IMR-90 (cell line): ENCODE measurements around the gene WDR43. TPM values are rescaled to one million over a fixed set of nuclear protein-coding genes. Genes with fewer than 3 reads are reported as not detected.

ENCODE experiments used
- ATAC-seq: fragments of 200-7000 bp; cut with Tn5 transposase; 2 replicates; pipeline ENCODE4 v1.9.1; 2020; ENCODE audit warnings: low read depth, mild to moderate bottlenecking, moderate library complexity
- BruUV-seq: library from RNA; stranded (reverse); fragments of 400-500 nt; replicated peaks from 2 replicates; lab custom pipeline; 2021; lab: Mats Ljungman, UMichigan
- CTCF ChIA-PET: fragments of 300-600 bp; formaldehyde crosslinking; extraction: SDS; loops from one replicate; lab custom pipeline; 2021; ENCODE audit warnings: antibody characterized with exemption; lab: Yijun Ruan, JAX
- POLR2A ChIA-PET: fragments of 300-600 bp; sonication (Branson Sonifier 250); formaldehyde crosslinking; loops from one replicate; lab custom pipeline; 2022; ENCODE audit warnings: antibody characterized with exemption; ENCODE audit not compliant: unreplicated experiment; lab: Charles Lee
- DNase-seq: peaks from one replicate; pipeline ENCODE4 v3.0.0; 2013
- H2AFZ ChIP-seq: replicated peaks from 2 replicates; pipeline ENCODE3; 2013; ENCODE audit warnings: low read length, mild to moderate bottlenecking; ENCODE audit not compliant: poor library complexity
- H2AK5ac ChIP-seq: 2 replicates; pipeline ENCODE4 v1.6.1; 2013; ENCODE audit warnings: low read depth, low read length, inconsistent platforms
- H2AK9ac ChIP-seq: replicated peaks from 2 replicates; pipeline ENCODE3; 2013; ENCODE audit warnings: mild to moderate bottlenecking, low read depth, low read length, moderate library complexity; ENCODE audit not compliant: poor library complexity
- H2BK120ac ChIP-seq: 2 replicates; pipeline ENCODE4 v1.6.1; 2013; ENCODE audit warnings: low read depth, low read length, inconsistent platforms
- H2BK15ac ChIP-seq: 3 replicates; pipeline ENCODE4 v1.6.1; 2013; ENCODE audit warnings: low read depth, low read length, inconsistent platforms
- H2BK20ac ChIP-seq: 2 replicates; pipeline ENCODE4 v1.6.1; 2013; ENCODE audit warnings: low read depth, mild to moderate bottlenecking, inconsistent platforms, low read length, moderate library complexity
- H2BK5ac ChIP-seq: 2 replicates; pipeline ENCODE4 v1.6.1; 2013; ENCODE audit warnings: mild to moderate bottlenecking, low read depth, low read length, inconsistent platforms; ENCODE audit not compliant: poor library complexity, severe bottlenecking
- H3K14ac ChIP-seq: replicated peaks from 2 replicates; pipeline ENCODE4 v1.6.1; 2013; ENCODE audit warnings: low read depth, low read length, inconsistent platforms
- H3K18ac ChIP-seq: 2 replicates; pipeline ENCODE4 v1.6.1; 2013; ENCODE audit warnings: low read depth, low read length, control low read depth
- H3K23ac ChIP-seq: 2 replicates; pipeline ENCODE4 v1.6.1; 2013; ENCODE audit warnings: low read depth, low read length, inconsistent platforms
- H3K27ac ChIP-seq: 2 replicates; pipeline ENCODE4 v1.5.1; 2013; ENCODE audit warnings: mild to moderate bottlenecking, control low read depth, low read length; ENCODE audit not compliant: insufficient read depth
- H3K27me3 ChIP-seq: 2 replicates; pipeline ENCODE4 v1.6.1; 2013; ENCODE audit warnings: low read length; ENCODE audit not compliant: control insufficient read depth, insufficient read depth
- H3K36me3 ChIP-seq: 2 replicates; pipeline ENCODE4 v1.6.1; 2013; ENCODE audit warnings: low read length, mixed read lengths; ENCODE audit not compliant: control insufficient read depth, insufficient read depth
- H3K4ac ChIP-seq: 2 replicates; pipeline ENCODE4 v1.6.1; 2013; ENCODE audit warnings: low read depth, low read length, inconsistent platforms
- H3K4me1 ChIP-seq: 2 replicates; pipeline ENCODE4 v1.6.1; 2013; ENCODE audit warnings: low read length, mixed read lengths; ENCODE audit not compliant: control insufficient read depth, insufficient read depth
- H3K4me2 ChIP-seq: 2 replicates; pipeline ENCODE4 v1.6.1; 2013; ENCODE audit warnings: low read depth, mild to moderate bottlenecking, control low read depth, low read length, moderate library complexity
- H3K4me3 ChIP-seq: 2 replicates; pipeline ENCODE4 v1.5.1; 2013; ENCODE audit warnings: low read depth, mild to moderate bottlenecking, control low read depth, low read length, moderate library complexity; ENCODE audit not compliant: insufficient read depth
- H3K56ac ChIP-seq: 2 replicates; pipeline ENCODE4 v1.6.1; 2013; ENCODE audit warnings: low read length, inconsistent platforms; ENCODE audit not compliant: insufficient read depth; ENCODE audit errors: extremely low read depth
- H3K79me1 ChIP-seq, 2 experiments: 2 replicates each; pipeline ENCODE4 v1.6.1; 2013; ENCODE audit warnings: low read length in 2 of 2, inconsistent platforms in 1 of 2, low read depth in 1 of 2
- H3K9ac ChIP-seq: 2 replicates; pipeline ENCODE4 v1.6.1; 2013; ENCODE audit warnings: low read depth, low read length, control low read depth
- H3K9me1 ChIP-seq: 2 replicates; pipeline ENCODE4 v1.6.1; 2013; ENCODE audit warnings: low read length, inconsistent platforms; ENCODE audit not compliant: insufficient read depth
- H3K9me3 ChIP-seq: 2 replicates; pipeline ENCODE4 v1.6.1; 2013; ENCODE audit warnings: low read length; ENCODE audit not compliant: control insufficient read depth, insufficient read depth
- H4K20me1 ChIP-seq: 2 replicates; pipeline ENCODE4 v1.6.1; 2013; ENCODE audit warnings: low read length, inconsistent platforms; ENCODE audit not compliant: insufficient read depth
- H4K5ac ChIP-seq: 2 replicates; pipeline ENCODE4 v1.6.1; 2013; ENCODE audit warnings: mild to moderate bottlenecking, low read depth, low read length, control low read depth
- H4K8ac ChIP-seq, 2 experiments: 2 replicates each; pipeline ENCODE4 v1.6.1; 2013; ENCODE audit warnings: low read depth in 2 of 2, low read length in 2 of 2, control low read depth in 1 of 2, inconsistent platforms in 1 of 2
- H4K91ac ChIP-seq: 2 replicates; pipeline ENCODE4 v1.6.1; 2013; ENCODE audit warnings: low read depth, low read length, inconsistent platforms; ENCODE audit not compliant: insufficient read depth
- BHLHE40 ChIP-seq: fragments of 150-350 bp; IDR thresholded peaks from 2 replicates; pipeline ENCODE4 v1.6.1; 2016; ENCODE audit warnings: mild to moderate bottlenecking, low read depth, low read length
- CEBPB ChIP-seq: IDR thresholded peaks from 2 replicates; pipeline ENCODE4 v1.6.1; 2012; ENCODE audit warnings: low read depth, low read length, improper control_type of control experiment
- CHD1 ChIP-seq: IDR thresholded peaks from 2 replicates; pipeline ENCODE4 v1.6.1; 2012; ENCODE audit warnings: low read depth, low read length, improper control_type of control experiment
- FOS ChIP-seq: fragments of 150-350 bp; IDR thresholded peaks from 2 replicates; pipeline ENCODE4 v1.6.1; 2016; ENCODE audit warnings: low read depth, low read length
- MAFK ChIP-seq: IDR thresholded peaks from 2 replicates; pipeline ENCODE4 v1.6.1; 2012; ENCODE audit warnings: low read depth, low read length, improper control_type of control experiment
- MAZ ChIP-seq: IDR thresholded peaks from 2 replicates; pipeline ENCODE4 v1.6.1; 2012; ENCODE audit warnings: low read depth, mild to moderate bottlenecking, low read length, improper control_type of control experiment, moderate library complexity, borderline replicate concordance
- MXI1 ChIP-seq: IDR thresholded peaks from 2 replicates; pipeline ENCODE4 v1.6.1; 2012; ENCODE audit warnings: low read depth, mild to moderate bottlenecking, low read length, moderate library complexity, borderline replicate concordance
- NFE2L2 ChIP-seq: fragments of 150-350 bp; IDR thresholded peaks from 2 replicates; pipeline ENCODE4 v1.6.1; 2016; ENCODE audit warnings: low read depth, mild to moderate bottlenecking, low read length
- POLR2A ChIP-seq: IDR thresholded peaks from 2 replicates; pipeline ENCODE4 v1.6.1; 2012; ENCODE audit warnings: mild to moderate bottlenecking, low read depth, low read length
- RAD21 ChIP-seq: IDR thresholded peaks from 2 replicates; pipeline ENCODE4 v1.6.1; 2012; ENCODE audit warnings: low read length, improper control_type of control experiment
- RCOR1 ChIP-seq: IDR thresholded peaks from 2 replicates; pipeline ENCODE4 v1.6.1; 2012; ENCODE audit warnings: mild to moderate bottlenecking, low read length, improper control_type of control experiment; ENCODE audit not compliant: insufficient replicate concordance
- RFX5 ChIP-seq: IDR thresholded peaks from 2 replicates; pipeline ENCODE4 v1.8.0; 2012; ENCODE audit warnings: low read depth, mild to moderate bottlenecking, low read length, moderate library complexity
- SMC3 ChIP-seq: fragments of 150-350 bp; IDR thresholded peaks from 2 replicates; pipeline ENCODE4 v1.6.1; 2016; ENCODE audit warnings: low read depth, mild to moderate bottlenecking, antibody characterized with exemption, low read length, moderate library complexity
- WGBS, 2 experiments: methylation state at CpG; one replicate each; pipeline versions ENCODE4 v1.1.5 to v1.1.7; 2013; ENCODE audit warnings: missing lambda C conversion rate in 2 of 2; ENCODE audit not compliant: insufficient read length in 1 of 2; ENCODE audit errors: extremely low coverage in 2 of 2; 5-methylcytosine and 5-hydroxymethylcytosine counted together
- dilution Hi-C: fragments of 300-500 bp; cut with HindIII; formaldehyde crosslinking; loops from one replicate; pipeline ENCODE4 v1.14.3; 2018; ENCODE audit warnings: low sequenced_read_pairs; ENCODE audit not compliant: unreplicated experiment
- in situ Hi-C: fragments of 300-500 bp; cut with MboI; formaldehyde crosslinking; loops from 3 replicates; pipeline ENCODE4 v1.14.3; 2019; ENCODE audit warnings: low sequenced_read_pairs, inconsistent platforms, mixed read lengths
- intact Hi-C: fragments of 100-400 bp; cut with micrococcal nuclease; formaldehyde crosslinking; loops from 2 replicates; pipeline ENCODE4 v1.10.0; 2022
- polyA plus RNA-seq, 3 experiments: library from polyadenylated mRNA; depleted of rRNA; stranded (reverse); fragments of >200 nt; gene quantifications; 2 replicates each; pipeline ENCODE4 v1.2.3, GENCODE V29; 2012; ENCODE audit warnings: low replicate concordance in 1 of 3
- total RNA-seq: library from RNA; depleted of rRNA; stranded (reverse); fragments of >200 nt; gene quantifications from 2 replicates; pipeline ENCODE4 v1.2.3, GENCODE V29; 2012
- TF ChIP-seq, protein P1 (sequence below): fragments of 150-350 bp; IDR thresholded peaks from 2 replicates; pipeline ENCODE4 v1.6.1; 2016; ENCODE audit warnings: low read depth, mild to moderate bottlenecking, low read length, moderate library complexity, borderline replicate concordance
- TF ChIP-seq, protein P2 (sequence below): fragments of 150-350 bp; IDR thresholded peaks from 2 replicates; pipeline ENCODE4 v1.6.1; 2017; ENCODE audit warnings: mild to moderate bottlenecking, antibody characterized with exemption, low read length, low read depth
- TF ChIP-seq, protein P3 (sequence below): conservative IDR thresholded peaks from 2 replicates; pipeline ENCODE4 v1.5.1; 2012; ENCODE audit warnings: mild to moderate bottlenecking, low read depth, low read length, improper control_type of control experiment

Gene WDR43
- total and polyA plus RNA-seq, 2 of the 4 experiments (the other 2 are of a cell fraction) = 40.3 to 300 TPM

DNA sequence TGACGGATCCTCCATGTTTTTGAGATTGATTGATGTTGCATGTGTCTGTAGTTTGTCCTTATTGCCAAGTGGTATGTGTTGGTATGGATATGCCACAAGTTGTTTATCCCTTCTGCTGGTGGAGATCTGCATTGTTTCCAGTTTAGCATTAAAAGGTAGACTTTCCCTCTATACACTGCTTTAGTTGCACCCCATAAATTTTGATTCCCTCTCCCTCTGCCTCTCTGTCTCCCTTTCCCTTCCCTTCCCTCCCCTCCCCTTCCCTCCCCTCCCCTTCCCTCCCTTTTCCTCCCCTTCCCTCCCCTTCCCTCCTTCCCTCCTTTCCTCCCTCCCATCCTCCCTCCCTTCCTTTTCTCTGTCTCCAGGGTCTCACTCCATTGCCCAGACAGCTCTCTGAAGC lies 68.0 kb downstream of the WDR43 start:
- Histone ChIP-seq H2AK9ac (no peak overlapping the region), H2BK5ac (peak overlapping the region; percentile 30), H4K8ac (no peak overlapping the region), H3K9ac (no peak overlapping the region), H3K4me3 (no peak overlapping the region), H3K9me1 (no peaks in the 10 kb centered on the region), H3K27me3 (no peaks in the 10 kb centered on the region), H2AFZ (no peak overlapping the region), H3K27ac (no peak overlapping the region), H3K4ac (no peak overlapping the region), H3K18ac (no peak overlapping the region), H4K5ac (no peak overlapping the region), H3K36me3 (no peaks in the 10 kb centered on the region), H3K4me1 (peaks cover 2% of the 10 kb centered on the region; the same call in 1 of the 2 replicates), H2BK20ac (no peak overlapping the region), H2BK120ac (no peak overlapping the region), H4K20me1 (no peaks in the 10 kb centered on the region), H3K23ac (no peak overlapping the region), H3K14ac (no peak overlapping the region), H3K4me2 (no peak overlapping the region), H3K9me3 (no peaks in the 10 kb centered on the region), H2BK15ac (no peak overlapping the region), H3K56ac (no peak overlapping the region), H4K91ac (no peak overlapping the region), H2AK5ac (no peak overlapping the region), H3K79me1 (no peaks in the 10 kb centered on the region)
- intact Hi-C loops (no loop called here), dilution Hi-C loops (loop anchor here (25.0 kb wide), 1 partner anchor 875 kb away; no protein-coding TSS in a partner anchor), in situ Hi-C loops (loop anchor here (10.0 kb wide), 1 partner anchor 882 kb away; no protein-coding TSS in a partner anchor)
- TF ChIP-seq, protein P1, sequence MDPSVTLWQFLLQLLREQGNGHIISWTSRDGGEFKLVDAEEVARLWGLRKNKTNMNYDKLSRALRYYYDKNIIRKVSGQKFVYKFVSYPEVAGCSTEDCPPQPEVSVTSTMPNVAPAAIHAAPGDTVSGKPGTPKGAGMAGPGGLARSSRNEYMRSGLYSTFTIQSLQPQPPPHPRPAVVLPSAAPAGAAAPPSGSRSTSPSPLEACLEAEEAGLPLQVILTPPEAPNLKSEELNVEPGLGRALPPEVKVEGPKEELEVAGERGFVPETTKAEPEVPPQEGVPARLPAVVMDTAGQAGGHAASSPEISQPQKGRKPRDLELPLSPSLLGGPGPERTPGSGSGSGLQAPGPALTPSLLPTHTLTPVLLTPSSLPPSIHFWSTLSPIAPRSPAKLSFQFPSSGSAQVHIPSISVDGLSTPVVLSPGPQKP = no peak
- TF ChIP-seq, protein P2, sequence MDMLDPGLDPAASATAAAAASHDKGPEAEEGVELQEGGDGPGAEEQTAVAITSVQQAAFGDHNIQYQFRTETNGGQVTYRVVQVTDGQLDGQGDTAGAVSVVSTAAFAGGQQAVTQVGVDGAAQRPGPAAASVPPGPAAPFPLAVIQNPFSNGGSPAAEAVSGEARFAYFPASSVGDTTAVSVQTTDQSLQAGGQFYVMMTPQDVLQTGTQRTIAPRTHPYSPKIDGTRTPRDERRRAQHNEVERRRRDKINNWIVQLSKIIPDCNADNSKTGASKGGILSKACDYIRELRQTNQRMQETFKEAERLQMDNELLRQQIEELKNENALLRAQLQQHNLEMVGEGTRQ = no peak
- TF ChIP-seq CHD1 (no peak), RAD21 (no peak), CEBPB (no peak), MAFK (no peak), BHLHE40 (no peak), SMC3 (no peak), FOS (no peak), RCOR1 (no peak), POLR2A (no peak), NFE2L2 (no peak), RFX5 (no peak), MAZ (no peak), MXI1 (no peak)
- TF ChIP-seq, protein P3, sequence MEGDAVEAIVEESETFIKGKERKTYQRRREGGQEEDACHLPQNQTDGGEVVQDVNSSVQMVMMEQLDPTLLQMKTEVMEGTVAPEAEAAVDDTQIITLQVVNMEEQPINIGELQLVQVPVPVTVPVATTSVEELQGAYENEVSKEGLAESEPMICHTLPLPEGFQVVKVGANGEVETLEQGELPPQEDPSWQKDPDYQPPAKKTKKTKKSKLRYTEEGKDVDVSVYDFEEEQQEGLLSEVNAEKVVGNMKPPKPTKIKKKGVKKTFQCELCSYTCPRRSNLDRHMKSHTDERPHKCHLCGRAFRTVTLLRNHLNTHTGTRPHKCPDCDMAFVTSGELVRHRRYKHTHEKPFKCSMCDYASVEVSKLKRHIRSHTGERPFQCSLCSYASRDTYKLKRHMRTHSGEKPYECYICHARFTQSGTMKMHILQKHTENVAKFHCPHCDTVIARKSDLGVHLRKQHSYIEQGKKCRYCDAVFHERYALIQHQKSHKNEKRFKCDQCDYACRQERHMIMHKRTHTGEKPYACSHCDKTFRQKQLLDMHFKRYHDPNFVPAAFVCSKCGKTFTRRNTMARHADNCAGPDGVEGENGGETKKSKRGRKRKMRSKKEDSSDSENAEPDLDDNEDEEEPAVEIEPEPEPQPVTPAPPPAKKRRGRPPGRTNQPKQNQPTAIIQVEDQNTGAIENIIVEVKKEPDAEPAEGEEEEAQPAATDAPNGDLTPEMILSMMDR = no peak
- BruUV-seq = no TSS peak
- ChIA-PET POLR2A (no interaction called here), CTCF (no interaction called here)
- WGBS, 2 experiments = no CpG with 5 or more reads among the region's 1 CpG
- ATAC-seq = no peak
- DNase-seq = no peak
